ENCODE measurements around the gene PSMB7. TPM values are rescaled to one million over a fixed set of nuclear protein-coding genes. Genes with fewer than 3 reads are reported as not detected.

Gene PSMB7
- total and polyA plus RNA-seq, 2 of the 13 experiments (the other 11 are each of a cell fraction or from before 2014, with no cell fraction given) = 259 to 291 TPM

DNA sequence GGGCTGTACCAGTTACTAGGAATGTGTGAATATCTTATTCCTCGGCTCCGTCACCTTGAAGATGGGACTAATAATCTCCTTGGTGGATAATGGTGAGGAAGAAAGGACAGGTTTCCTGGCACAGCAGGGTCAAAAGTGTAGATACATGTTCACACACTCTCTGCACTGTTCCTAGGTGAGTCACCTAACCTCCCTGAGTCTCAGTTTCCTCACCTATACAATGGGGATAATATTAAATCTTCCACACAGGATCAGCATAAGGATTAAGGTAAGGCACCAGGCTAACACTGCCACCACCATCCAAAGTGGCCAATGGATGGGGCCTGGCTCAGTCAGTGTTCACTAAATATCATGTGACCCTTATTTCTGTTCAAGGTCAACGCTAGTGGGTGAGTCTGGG lies 66.9 kb downstream of the PSMB7 start:
- H3K9ac ChIP-seq (ENCODE audit: insufficient read depth, low read depth, low read length) = no peak overlapping the region
- H2AFZ ChIP-seq (ENCODE audit: low read length) = no peak overlapping the region
- H3K4me1 ChIP-seq (ENCODE audit: insufficient read depth, low read length) = peaks cover 14% of the 10 kb centered on the region
- H3K79me2 ChIP-seq (ENCODE audit: insufficient read depth, low read length) = no peaks in the 10 kb centered on the region
- 83% methylated on average over 3 of the region's 3 CpGs for whole genome bisulfite sequencing (ENCODE audit: low lambda C conversion rate)
- H3K27ac ChIP-seq (ENCODE audit: extremely low read length, insufficient read depth, low read length) = no peak overlapping the region
- peaks cover 50 to 91% of the 10 kb centered on the region in 2 experiments for H3K36me3 ChIP-seq (replicated peaks in 1 of 2; ENCODE audit: control insufficient read depth in 1 of 2, insufficient read depth in 2 of 2, low read length in 2 of 2)
- H3K27me3 ChIP-seq (ENCODE audit: control insufficient read depth in 1 of 2, insufficient read depth in 2 of 2, low read length in 2 of 2) = no peaks in the 10 kb centered on the region
- DNase-seq (ENCODE audit: low spot score) = no peak
- in situ Hi-C loops (cut with HindIII; ENCODE audit: extremely low pct_ligation_motif_present, low pct_unique_long_range_greater_than_20kb) (no loop called here), intact Hi-C loops (cut with micrococcal nuclease; ENCODE audit: unreplicated experiment) (no loop called here)
- FAIRE-seq = no peak
- no peaks in the 10 kb centered on the region for H3K9me3 ChIP-seq (ENCODE audit: low read length)
- no peak for ATAC-seq
- TF ChIP-seq ZNF253 (CRISPR knock-in tag; IDR thresholded peaks at IDR 0.05; ENCODE audit: borderline replicate concordance) = no peak
- TF ChIP-seq HNF4A (CRISPR knock-in tag; IDR thresholded peaks at IDR 0.05) = no peak
- no peak for TF ChIP-seq BRCA1 (CRISPR knock-in tag; IDR thresholded peaks at IDR 0.05)
- TF ChIP-seq, protein P1, sequence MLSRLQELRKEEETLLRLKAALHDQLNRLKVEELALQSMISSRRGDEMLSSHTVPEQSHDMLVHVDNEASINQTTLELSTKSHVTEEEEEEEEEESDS (CRISPR knock-in tag; IDR thresholded peaks at IDR 0.05; ENCODE audit: borderline replicate concordance) = no peak
- no peak for TF ChIP-seq ZEB1 (IDR thresholded peaks at IDR 0.05; ENCODE audit: insufficient replicate concordance, low read depth)
- peak; percentile 81 for TF ChIP-seq ZNF629 (CRISPR knock-in tag; conservative IDR thresholded peaks at IDR 0.05)
- TF ChIP-seq ZNF225 (CRISPR knock-in tag; IDR thresholded peaks at IDR 0.05) = no peak
- TF ChIP-seq ISX (CRISPR knock-in tag; conservative IDR thresholded peaks at IDR 0.05) = no peak
- no peak for TF ChIP-seq MAF1 (CRISPR knock-in tag; IDR thresholded peaks at IDR 0.05; ENCODE audit: borderline replicate concordance)
- peak; percentile 56 for TF ChIP-seq POLR2G (IDR thresholded peaks at IDR 0.05; ENCODE audit: low read depth, low read length)
- TF ChIP-seq ZNF549 (CRISPR knock-in tag; IDR thresholded peaks at IDR 0.05) = no peak
- TF ChIP-seq ZNF678 (CRISPR knock-in tag; IDR thresholded peaks at IDR 0.05) = no peak
- TF ChIP-seq, protein P2, sequence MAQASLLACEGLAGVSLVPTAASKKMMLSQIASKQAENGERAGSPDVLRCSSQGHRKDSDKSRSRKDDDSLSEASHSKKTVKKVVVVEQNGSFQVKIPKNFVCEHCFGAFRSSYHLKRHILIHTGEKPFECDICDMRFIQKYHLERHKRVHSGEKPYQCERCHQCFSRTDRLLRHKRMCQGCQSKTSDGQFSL (CRISPR knock-in tag; IDR thresholded peaks at IDR 0.05) = no peak
- TF ChIP-seq SP5 (CRISPR knock-in tag; IDR thresholded peaks at IDR 0.05; ENCODE audit: borderline replicate concordance, low read depth) = no peak
- BruUV-seq (replicated peaks) = no TSS peak
- H4K20me1 ChIP-seq (ENCODE audit: insufficient read depth, low read length) = no peaks in the 10 kb centered on the region
- ChIA-PET POLR2A (no interaction called here), CTCF (ENCODE audit: low intra/inter-chr PET ratio, low total read pairs) (no interaction called here)
- H3K4me3 ChIP-seq (replicated peaks in 1 of 3; ENCODE audit: insufficient read depth in 1 of 3, low read depth in 2 of 3, low read length in 3 of 3) = no peak overlapping the region
- no peak overlapping the region for H3K4me2 ChIP-seq (ENCODE audit: low read depth, low read length)
